ENCODE results near the gene ZKSCAN1.
A peak's percentile ranks its signal among the peaks of the same experiment; 100 is the strongest.

The ZKSCAN1 gene

GRCh38 chr7:100038326-100038725 is 22.9 kb downstream of the ZKSCAN1 start:
- no peak for DNase-seq (ENCODE audit: low read depth)

- DNase-seq (ENCODE audit: low read depth), result no peak
Observed at GRCh38 chr7:100040575-100040974, 25.2 kb downstream of the ZKSCAN1 start.

- DNase-seq (ENCODE audit: low read depth), result no peak
Observed at GRCh38 chr7:100044718-100045117, 29.3 kb downstream of the ZKSCAN1 start.

DNA sequence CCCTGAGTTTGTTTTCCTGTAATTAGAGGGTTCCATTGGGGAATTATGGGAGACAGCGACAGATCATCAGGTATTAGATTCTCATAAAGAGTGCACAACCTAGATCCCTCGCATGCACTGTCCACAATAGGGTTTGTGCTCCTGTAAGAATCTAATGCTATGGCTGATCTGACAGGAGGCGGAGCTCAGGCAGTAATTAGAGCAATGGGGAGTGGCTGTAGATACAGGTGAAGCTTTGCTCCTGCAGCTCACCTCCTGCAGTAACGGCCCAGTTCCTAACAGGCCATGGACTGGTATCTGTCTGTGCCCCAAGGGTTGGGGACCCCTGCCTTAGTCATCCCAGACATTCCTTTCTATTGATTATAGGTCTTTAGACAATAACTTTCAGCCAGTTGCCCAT is 33.3 kb downstream of the ZKSCAN1 start:
- no peak for DNase-seq (ENCODE audit: low read depth)

GRCh38 chr7:100049441-100050291 is 34.3 kb downstream of the ZKSCAN1 start, which contains the start of gene ZSCAN21:
Gene ZSCAN21 (plus strand): TSS chr7:100049774. CDS start chr7:100057007, 7,233 bp downstream.
- DNase-seq (ENCODE audit: low read depth), result peak; percentile 37

- DNase-seq (ENCODE audit: low read depth), result no peak
Observed at GRCh38 chr7:100051611-100052010, 36.2 kb downstream of the ZKSCAN1 start.

GRCh38 chr7:100053215-100053614 is 37.8 kb downstream of the ZKSCAN1 start:
- DNase-seq (ENCODE audit: low read depth), result peak; percentile 15

DNA sequence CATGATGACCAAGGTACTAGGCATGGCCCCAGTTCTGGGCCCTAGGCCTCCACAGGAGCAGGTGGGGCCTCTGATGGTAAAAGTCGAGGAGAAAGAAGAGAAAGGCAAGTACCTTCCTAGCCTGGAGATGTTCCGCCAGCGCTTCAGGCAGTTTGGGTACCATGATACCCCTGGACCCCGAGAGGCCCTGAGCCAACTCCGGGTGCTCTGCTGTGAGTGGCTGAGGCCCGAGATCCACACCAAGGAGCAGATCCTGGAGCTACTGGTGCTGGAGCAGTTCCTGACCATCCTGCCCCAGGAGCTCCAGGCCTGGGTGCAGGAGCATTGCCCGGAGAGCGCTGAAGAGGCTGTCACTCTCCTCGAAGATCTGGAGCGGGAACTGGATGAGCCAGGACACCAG is 41.6 kb downstream of the ZKSCAN1 start:
- DNase-seq (ENCODE audit: low read depth), result no peak

DNA sequence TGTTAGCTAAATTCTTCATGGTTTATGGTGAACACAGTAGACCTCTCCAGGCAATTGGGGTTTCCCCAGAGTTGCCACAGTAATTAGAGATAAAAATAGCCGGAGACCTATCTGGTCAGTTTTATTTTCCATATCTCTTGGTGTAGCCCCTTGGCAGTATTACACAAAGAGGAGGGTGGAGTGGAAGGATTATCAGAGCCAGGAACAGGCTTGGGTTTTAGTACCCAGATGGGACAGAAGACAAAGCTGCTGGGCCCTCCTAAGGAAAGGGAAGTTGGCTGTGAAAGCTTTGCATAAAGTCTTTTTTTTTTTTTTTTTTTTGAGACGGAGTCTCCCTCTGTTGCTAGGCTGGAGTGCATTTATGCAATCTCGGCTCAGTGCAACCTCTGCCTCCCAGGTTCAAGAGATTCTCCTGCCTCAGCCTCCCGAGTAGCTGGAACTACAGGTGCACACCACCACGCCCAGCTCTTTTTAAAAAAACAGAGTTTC is 43.9 kb downstream of the ZKSCAN1 start:
- no peak for DNase-seq (ENCODE audit: low read depth)

GRCh38 chr7:100061518-100062193 is 46.3 kb downstream of the ZKSCAN1 start:
- no peak for DNase-seq (ENCODE audit: low read depth)

GRCh38 chr7:100063376-100063775 is 48.0 kb downstream of the ZKSCAN1 start:
- DNase-seq (ENCODE audit: low read depth), result no peak

DNA sequence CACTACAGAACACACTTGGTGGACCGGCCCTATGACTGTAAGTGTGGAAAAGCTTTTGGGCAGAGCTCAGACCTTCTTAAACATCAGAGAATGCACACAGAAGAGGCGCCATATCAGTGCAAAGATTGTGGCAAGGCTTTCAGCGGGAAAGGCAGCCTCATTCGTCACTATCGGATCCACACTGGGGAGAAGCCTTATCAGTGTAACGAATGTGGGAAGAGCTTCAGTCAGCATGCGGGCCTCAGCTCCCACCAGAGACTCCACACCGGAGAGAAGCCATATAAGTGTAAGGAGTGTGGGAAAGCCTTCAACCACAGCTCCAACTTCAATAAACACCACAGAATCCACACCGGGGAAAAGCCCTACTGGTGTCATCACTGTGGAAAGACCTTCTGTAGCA is 48.8 kb downstream of the ZKSCAN1 start:
- DNase-seq (ENCODE audit: low read depth), result no peak

- no peak for DNase-seq (ENCODE audit: low read depth)
Observed at GRCh38 chr7:100065452-100066186, 50.2 kb downstream of the ZKSCAN1 start.

GRCh38 chr7:100066953-100067352 is 51.6 kb downstream of the ZKSCAN1 start:
- DNase-seq (ENCODE audit: low read depth), result no peak

- no peak for DNase-seq (ENCODE audit: low read depth)
Observed at GRCh38 chr7:100069991-100070390, 54.6 kb downstream of the ZKSCAN1 start.

DNA sequence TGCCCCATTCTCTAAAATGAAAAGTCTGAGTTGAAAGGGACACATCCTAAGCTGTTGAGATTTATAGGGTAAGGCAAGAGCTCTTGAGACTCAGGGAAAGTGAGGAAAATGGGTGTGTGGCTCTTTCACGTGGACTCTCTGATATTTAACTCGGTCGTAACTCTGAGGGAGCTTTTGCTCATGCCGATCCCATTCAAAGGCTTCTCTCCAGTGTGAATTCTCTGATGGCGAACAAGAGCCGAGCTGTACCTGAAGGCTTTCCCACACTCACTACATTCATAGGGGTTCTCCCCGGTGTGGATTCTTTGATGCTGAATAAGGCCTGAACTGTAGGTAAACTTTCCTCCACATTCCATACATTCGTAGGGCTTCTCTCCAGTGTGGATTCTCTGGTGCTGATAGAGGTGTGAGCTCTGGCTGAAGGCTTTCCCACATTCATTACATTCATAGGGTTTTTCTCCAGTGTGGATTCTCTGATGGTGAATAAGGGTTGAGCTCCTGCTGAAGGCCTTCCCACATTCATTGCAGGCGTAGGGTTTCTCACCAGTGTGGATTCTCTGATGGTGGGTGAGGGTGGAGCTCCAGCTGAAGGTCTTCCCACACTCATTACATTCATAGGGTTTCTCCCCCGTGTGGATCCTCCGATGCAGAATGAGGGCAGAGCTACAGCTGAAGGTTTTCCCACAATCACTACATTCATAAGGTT is 55.8 kb downstream of the ZKSCAN1 start:
- DNase-seq (ENCODE audit: low read depth), result no peak

DNA sequence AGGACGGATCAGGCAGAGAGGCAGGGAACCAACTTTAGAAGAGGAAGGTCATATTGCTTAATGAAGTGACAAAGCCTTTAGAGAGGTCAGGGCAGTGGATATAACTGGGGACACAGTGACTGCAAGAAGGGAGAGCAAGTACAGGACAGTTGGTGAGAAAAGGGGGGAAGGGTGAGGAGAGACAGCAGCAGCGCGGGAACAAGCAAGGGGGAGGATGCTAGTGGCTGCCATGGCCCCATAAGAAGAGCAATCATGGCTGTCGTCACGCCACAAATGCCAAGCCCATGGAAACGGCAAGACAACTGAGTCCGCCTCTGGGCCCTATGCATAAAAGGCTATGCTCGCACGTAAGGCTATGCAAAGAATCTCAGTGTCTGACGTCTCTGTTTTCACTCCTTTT is 57.1 kb downstream of the ZKSCAN1 start:
- DNase-seq (ENCODE audit: low read depth), result no peak

DNA sequence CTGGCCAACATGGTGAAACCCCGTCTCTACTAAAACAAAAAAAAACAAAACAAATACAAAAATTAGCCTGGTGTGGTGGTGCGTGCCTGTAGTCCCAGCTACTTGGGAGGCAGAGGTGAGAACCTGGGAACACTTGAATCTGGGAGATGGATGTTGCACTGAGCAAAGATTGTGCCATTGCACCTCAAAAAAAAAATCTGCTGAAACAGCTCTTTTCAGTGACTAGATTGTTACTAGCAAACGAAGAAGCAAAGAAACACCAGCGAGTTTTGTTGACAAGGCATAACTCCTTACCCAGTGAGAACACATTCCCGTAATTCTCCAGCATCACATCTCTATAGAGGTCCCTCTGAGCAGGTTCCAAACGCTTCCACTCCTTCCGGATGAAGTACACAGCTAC is 59.4 kb downstream of the ZKSCAN1 start:
- no peak for DNase-seq (ENCODE audit: low read depth)

GRCh38 chr7:100075418-100075817 is 60.0 kb downstream of the ZKSCAN1 start:
- DNase-seq (ENCODE audit: low read depth), result no peak

- no peak for DNase-seq (ENCODE audit: low read depth)
Observed at GRCh38 chr7:100077205-100077604, 61.8 kb downstream of the ZKSCAN1 start.

GRCh38 chr7:100079024-100079560 is 63.7 kb downstream of the ZKSCAN1 start:
- DNase-seq (ENCODE audit: low read depth), result no peak
